Head of caudate nucleus (tissue), 42 donors: Measurements from ENCODE around the gene ZNF22.
"Not testable (repeated sequence)": the region's sequence is repeated elsewhere in the genome, so short reads cannot be mapped to it uniquely, and the experiment has no call there.

Source experiments
- DNase-seq, 42 donors: peaks; one replicate each; pipeline versions ENCODE4 v3.0.0 to v3.0.0-alpha.2; 2020 to 2021; ENCODE audit warnings: mixed read lengths in 7 of 42
- intact Hi-C: fragments of 100-400 bp; cut with DNase I; formaldehyde crosslinking; loops from one replicate; pipeline ENCODE4 v1.15.0; 2022

Gene ZNF22

GRCh38 chr10:44995914-44996669, 4.6 kb upstream of the ZNF22 start:
- intact Hi-C loops = no loop called here
- DNase-seq = peak in 18 of 42 donors; percentile 28 to 78 (median 66)

DNA sequence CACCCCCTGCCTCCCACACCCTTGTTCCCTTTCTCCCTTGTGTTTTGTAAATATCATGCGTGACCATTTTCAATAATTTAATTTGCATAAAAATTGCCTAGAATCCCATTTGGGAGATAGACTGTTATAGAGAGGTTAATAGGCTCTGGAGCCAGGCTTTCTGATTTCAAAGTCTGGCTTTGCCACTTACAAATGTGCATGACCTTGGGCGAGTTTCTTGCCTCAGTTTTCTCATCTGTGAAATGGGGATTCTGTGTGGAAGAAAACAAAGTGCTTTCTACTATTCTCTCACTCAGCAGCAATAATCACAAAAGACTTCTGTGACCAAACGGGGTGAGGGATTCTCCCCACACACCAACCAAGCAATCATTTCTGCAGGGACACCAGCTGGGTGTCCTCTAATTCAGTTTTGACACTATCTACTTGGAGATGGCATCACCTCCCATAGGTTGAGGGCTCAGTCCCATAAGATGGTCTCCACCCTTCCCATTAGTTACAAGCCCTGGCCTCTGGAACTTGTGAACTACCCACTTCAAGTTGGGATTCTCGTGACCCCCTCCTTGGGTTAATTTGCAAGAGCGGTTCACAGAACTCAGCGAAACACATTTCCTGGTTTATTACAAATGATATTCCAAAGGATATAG, 3.5 kb upstream of the ZNF22 start:
- intact Hi-C loops = no loop called here
- no peak for DNase-seq

DNA sequence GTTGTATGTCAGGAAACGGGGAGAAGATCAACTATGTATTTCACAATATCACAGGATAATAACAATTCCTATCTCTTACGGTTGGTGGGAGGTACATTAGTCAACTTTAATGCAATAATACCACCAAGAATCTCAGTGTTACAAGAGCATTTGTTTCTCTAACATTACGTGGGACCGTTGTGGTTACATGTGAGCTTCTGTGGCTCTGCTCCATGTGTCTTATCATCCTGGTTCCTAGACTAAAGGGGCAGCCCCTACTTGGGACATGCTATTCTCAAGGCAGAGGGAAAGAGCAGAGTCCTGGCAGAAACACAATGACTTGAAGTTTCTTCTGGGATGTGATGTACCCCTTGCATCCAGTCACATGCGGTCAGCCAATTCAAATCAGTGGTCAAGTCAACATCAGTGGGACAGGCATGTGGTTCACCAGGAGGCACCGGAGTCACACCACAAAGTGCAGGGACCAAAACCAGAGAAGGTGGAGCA, 2.5 kb upstream of the ZNF22 start:
- intact Hi-C loops = no loop called here

GRCh38 chr10:45000138-45000751, 478 bp upstream of the ZNF22 start:
- peak in 4 of 42 donors; percentile 34 to 75 (median 49) for DNase-seq

More for the DNA sequence above, 2.5 kb upstream of the ZNF22 start:
- DNase-seq = no peak

DNA sequence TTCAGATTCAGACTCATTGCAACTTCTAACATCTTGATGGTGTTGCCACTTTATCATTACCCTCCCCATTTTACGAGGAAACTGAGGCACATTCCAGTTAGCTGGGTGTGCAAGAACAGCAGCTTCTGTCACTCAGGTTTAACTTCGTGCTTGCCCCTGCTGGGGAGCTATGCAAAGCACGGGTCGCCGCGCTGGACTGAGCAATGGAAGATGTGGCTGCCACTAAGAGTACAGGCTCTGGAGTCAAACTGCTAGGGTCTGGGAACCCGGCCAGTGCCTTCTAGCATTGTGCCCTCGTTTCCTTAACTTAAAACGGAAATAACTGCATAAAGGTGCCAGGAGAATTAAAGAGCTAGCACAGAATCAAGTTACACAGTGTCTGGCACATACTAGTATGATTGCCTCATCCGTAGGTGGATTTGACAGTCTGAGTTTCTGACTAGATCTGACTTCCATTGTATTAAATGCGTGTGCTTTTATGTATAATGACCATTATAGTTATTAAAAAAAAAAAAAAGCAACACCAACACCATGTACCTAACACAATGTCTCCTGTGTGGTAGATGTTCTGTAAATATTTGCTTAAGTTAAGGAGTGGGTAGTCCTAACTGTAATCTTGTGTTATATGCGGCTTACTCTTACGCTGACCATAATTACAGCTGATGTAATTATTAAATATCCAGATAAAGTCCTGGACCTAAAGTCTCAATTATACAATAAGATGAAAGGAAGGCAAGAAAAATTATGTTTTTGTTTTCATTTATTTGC, 842 bp downstream of the ZNF22 start:
- intact Hi-C loops = loop anchor here (10.0 kb wide), 1 partner anchor 243 kb away; no protein-coding TSS in a partner anchor
- peak in 16 of 42 donors; percentile 41 to 73 (median 50) for DNase-seq

More at GRCh38 chr10:45000138-45000751, 478 bp upstream of the ZNF22 start:
- intact Hi-C loops = loop anchor here (10.0 kb wide), 1 partner anchor 245 kb away; no protein-coding TSS in a partner anchor

DNA sequence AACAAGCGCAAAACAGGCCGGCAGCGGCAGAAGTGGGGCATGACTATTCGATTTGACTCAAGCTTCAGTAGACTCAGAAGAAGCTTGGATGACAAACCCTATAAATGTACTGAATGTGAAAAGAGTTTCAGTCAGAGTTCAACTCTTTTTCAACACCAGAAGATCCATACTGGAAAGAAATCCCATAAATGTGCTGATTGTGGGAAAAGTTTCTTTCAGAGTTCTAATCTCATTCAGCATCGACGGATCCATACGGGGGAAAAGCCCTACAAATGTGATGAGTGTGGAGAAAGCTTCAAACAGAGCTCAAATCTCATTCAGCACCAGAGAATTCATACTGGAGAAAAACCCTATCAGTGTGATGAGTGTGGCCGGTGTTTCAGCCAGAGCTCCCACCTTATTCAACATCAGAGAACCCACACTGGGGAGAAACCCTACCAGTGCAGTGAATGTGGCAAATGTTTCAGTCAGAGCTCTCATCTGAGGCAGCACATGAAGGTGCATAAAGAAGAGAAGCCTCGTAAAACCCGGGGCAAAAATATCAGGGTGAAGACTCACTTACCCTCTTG, 2.8 kb downstream of the ZNF22 start:
- intact Hi-C loops = loop anchor here (10.0 kb wide), 1 partner anchor 241 kb away; no protein-coding TSS in a partner anchor

GRCh38 chr10:45004661-45005060, 3.9 kb downstream of the ZNF22 start:
- no peak for DNase-seq
- intact Hi-C loops = loop anchor here (10.0 kb wide), 1 partner anchor 240 kb away; no protein-coding TSS in a partner anchor

More for the DNA sequence above, 2.8 kb downstream of the ZNF22 start:
- no peak for DNase-seq

GRCh38 chr10:45005284-45005683, 4.6 kb downstream of the ZNF22 start:
- intact Hi-C loops = loop anchor here (10.0 kb wide), 1 partner anchor 240 kb away; no protein-coding TSS in a partner anchor

GRCh38 chr10:45006276-45007030, 5.7 kb downstream of the ZNF22 start:
- intact Hi-C loops = loop anchor here (10.0 kb wide), 1 partner anchor 238 kb away; no protein-coding TSS in a partner anchor
- DNase-seq = no peak

More at GRCh38 chr10:45005284-45005683, 4.6 kb downstream of the ZNF22 start:
- DNase-seq = no peak

- peak in 13 of 42 donors; percentile 35 to 83 (median 55) for DNase-seq
- intact Hi-C loops = loop anchor here (10.0 kb wide), 1 partner anchor 236 kb away; no protein-coding TSS in a partner anchor
Observed at GRCh38 chr10:45008524-45009161, 7.9 kb downstream of the ZNF22 start.

GRCh38 chr10:45014557-45014956, 13.8 kb downstream of the ZNF22 start:
- DNase-seq, intact Hi-C loops: not testable (repeated sequence)

GRCh38 chr10:45015590-45015989, 14.9 kb downstream of the ZNF22 start:
- no peak for DNase-seq
- intact Hi-C loops = no loop called here

DNA sequence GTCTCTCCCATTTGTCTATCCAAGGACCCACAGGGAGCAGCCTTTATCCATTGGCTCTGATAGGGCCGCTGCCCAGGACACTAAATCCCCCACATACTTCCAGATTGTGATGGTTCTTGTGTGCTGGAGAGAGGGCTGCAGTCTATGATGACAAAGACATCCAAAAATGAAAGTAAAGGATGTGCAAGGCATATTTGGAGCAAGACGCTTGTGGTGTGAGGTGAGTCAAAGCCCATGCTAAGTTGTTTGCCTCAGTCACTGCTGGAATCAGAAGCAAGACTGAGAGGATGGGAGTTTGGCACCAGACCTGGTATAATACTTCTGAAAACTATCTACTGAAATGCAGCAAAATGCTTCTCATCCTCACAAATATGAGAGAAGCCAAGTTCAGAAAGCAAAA, 22.7 kb downstream of the ZNF22 start:
- intact Hi-C loops = no loop called here
- DNase-seq = no peak

GRCh38 chr10:45034301-45034700, 33.6 kb downstream of the ZNF22 start:
- no peak for DNase-seq
- intact Hi-C loops = no loop called here

DNA sequence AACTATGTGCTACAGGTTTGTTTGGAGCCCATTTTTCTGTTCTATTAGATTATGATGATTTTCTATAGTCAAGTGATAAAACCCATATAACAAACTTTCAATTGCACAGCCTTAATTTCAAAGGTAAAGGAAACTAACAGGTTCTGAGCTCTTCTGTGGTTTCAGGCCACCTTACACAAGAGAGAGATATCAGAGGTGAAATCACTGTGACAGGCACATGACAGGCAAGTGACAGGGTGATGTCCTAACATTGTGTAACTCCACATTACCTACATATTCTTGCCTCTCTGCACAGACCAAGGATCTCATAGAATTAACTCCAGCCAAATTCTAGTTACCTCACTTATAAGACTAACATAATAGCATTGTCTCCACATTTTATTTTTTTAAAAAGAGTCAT, 35.0 kb downstream of the ZNF22 start:
- DNase-seq = no peak
- intact Hi-C loops = no loop called here

- no peak for DNase-seq
- intact Hi-C loops = no loop called here
Observed at GRCh38 chr10:45040921-45041542, 40.3 kb downstream of the ZNF22 start.

DNA sequence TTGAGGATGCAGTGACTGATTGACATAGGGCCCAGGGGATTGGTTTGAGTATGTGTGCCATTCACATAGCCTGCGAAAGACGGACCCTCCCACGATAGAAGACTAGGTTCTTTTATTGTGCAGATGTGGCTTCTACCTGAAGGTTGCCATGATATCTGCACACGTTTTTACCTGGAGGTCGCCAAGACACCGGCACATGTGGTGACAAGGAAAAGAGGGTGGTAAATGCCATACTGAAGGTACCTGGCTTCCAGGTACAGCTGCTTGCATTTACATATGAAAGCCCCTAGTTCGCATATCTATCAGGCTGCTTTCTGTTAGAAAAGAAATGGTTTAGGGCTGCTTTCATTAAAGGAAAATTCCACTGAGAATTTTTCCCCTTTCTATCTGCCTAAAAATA, 43.6 kb downstream of the ZNF22 start:
- intact Hi-C loops = no loop called here
- DNase-seq = no peak
